AG08396 (cell line): ENCODE measurements around the gene PAQR3.

Experiments used
- DNase-seq: peaks from one replicate; pipeline ENCODE4 v3.0.0; 2012; ENCODE audit warnings: low spot score, mixed read lengths

PAQR3 gene

GRCh38 chr4:78862314-78862737 is 76.9 kb downstream of the PAQR3 start:
- DNase-seq: no peak
